Measurements from ENCODE around the gene ZC3H18.

ZC3H18 gene

DNA sequence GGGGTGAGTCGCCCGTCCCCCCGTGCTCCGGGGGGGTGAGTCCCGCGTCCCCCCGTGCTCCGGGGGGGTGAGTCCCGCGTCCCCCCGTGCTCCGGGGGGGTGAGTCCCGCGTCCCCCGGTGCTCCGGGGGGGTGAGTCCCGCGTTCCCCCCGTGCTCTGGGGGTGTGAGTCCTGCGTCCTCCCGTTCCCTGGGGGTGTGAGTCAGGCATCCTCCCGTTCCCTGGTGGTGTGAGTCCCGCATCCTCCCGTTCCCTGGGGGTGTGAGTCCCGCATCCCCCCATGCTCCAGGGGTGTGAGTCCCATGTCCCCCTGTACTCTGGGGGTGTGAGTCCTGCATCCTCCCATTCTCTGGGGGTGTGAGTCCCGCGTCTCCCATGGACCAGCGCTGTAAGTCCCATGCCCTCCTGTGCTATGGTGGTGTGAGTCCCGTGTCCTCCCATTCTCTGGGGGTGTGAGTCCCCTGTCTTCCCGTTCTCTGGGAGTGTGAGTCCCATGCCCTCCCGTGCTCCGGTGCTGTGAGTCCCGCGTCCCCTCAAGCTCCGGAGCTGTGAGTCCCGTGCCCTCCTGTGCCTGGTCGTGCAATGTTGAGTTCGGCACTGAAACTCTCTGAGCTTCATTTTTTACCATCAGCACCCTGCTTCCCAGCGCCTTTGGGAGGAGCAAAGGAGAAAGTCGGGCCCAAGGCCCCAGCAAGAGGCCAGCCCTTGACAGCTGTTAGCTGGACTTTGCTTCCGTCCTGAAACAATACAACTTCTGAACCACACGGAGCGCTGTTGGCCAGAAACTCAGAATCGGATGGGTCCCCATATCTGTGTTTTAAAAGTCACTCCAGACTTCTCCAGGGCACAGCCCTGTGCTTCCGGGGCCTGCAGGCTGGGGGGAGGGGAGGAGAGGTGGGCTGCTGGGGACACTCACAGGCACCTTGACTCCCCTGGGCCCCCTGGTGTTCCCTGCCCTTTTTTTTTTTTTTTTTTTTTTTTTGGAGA, 11.5 kb upstream of the ZC3H18 start:
- no peak overlapping the region for H3K4me3 ChIP-seq (replicated peaks; ENCODE audit: low read depth, low read length)
- TF ChIP-seq, protein P1, sequence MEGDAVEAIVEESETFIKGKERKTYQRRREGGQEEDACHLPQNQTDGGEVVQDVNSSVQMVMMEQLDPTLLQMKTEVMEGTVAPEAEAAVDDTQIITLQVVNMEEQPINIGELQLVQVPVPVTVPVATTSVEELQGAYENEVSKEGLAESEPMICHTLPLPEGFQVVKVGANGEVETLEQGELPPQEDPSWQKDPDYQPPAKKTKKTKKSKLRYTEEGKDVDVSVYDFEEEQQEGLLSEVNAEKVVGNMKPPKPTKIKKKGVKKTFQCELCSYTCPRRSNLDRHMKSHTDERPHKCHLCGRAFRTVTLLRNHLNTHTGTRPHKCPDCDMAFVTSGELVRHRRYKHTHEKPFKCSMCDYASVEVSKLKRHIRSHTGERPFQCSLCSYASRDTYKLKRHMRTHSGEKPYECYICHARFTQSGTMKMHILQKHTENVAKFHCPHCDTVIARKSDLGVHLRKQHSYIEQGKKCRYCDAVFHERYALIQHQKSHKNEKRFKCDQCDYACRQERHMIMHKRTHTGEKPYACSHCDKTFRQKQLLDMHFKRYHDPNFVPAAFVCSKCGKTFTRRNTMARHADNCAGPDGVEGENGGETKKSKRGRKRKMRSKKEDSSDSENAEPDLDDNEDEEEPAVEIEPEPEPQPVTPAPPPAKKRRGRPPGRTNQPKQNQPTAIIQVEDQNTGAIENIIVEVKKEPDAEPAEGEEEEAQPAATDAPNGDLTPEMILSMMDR (IDR thresholded peaks at IDR 0.05; ENCODE audit: low read depth, low read length, missing control alignments), result peak; percentile 42
- DNase-seq (ENCODE audit: extremely low read depth, low read depth), result no peak

DNA sequence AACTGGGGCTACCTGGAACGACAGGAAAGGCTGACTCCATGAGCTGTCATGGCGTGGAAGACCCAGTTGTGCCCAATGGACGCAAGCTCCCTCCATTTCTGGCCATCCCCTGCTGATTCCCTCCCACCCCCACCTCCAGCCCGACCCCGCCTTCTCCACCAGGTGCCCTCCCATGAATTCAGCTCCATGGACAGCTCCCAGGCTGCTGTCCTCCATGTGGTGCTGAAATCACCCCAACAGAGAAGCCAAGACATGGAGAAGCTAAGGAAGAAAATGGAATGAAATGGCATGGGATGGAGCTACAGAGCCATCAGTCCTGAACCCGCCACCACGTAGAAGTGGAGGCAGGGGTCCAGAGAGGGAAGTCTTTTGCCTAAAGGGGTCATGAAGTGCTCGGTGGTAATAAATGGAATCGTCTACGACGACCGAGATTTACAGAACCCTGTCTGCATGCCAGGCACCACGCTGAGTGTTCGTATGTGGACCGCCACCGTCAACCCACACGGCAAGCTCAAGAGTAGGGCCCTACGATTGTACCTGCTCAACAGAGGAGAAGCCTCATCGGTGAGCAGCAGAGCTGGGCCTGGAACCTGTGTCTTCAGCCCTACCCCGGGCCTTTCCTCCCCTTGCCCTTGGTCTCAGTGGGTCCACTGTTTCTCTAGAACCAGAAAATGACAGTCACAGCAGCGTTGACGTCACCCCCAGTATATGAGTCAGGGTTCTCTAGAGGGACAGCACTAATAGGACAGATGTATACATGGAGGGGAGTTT, 9.3 kb upstream of the ZC3H18 start:
- TF ChIP-seq, protein P1 (IDR thresholded peaks at IDR 0.05; ENCODE audit: low read depth, low read length, missing control alignments), result no peak
- H3K4me3 ChIP-seq (replicated peaks; ENCODE audit: low read depth, low read length), result no peak overlapping the region
- DNase-seq (ENCODE audit: extremely low read depth, low read depth), result no peak

DNA sequence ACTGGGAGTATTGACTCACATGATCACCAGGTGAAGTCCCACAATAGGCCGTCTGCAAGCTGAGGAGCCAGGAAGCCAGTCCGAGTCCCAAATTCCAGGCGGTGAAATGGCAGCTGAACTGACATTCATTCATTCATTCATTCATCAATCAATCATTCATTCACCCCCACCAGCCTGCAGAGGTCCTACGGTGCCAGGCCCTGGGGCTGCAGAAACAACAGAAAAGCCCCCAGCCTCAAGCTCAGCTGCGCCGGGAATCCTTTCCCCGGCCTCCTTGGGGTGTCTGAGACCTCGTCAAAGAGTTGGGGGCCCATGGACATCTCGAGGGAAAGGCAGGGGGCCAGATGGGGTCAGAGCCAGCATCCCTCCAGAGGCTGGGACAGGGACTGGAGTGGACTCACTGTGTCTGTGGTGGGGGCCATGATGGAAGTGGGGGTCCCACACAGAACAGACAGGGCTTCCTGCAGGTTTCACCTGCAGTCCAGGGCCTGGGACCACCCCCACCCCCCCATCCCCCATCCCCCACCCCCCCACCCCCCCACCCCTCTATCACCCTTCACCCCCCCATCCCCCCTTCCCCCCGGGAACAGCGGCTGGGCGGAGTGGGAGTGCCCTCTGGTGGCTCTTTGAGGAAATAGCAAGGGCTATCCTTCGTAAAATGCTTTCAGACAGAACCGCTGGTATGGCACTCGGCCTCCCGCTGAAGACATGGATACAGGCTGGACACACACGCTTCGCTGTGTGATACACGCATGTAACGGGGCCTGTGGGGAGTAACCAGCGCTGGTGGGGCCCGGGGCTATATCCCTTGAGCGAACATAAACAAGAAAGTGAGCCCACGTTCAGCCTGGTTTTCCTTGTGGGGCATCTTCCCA, 8.5 kb upstream of the ZC3H18 start:
- DNase-seq (ENCODE audit: extremely low read depth, low read depth), result no peak
- peak overlapping the region; percentile 28 for H3K4me3 ChIP-seq (replicated peaks; ENCODE audit: low read depth, low read length)
- TF ChIP-seq, protein P1 (IDR thresholded peaks at IDR 0.05; ENCODE audit: low read depth, low read length, missing control alignments), result peak; percentile 72

DNA sequence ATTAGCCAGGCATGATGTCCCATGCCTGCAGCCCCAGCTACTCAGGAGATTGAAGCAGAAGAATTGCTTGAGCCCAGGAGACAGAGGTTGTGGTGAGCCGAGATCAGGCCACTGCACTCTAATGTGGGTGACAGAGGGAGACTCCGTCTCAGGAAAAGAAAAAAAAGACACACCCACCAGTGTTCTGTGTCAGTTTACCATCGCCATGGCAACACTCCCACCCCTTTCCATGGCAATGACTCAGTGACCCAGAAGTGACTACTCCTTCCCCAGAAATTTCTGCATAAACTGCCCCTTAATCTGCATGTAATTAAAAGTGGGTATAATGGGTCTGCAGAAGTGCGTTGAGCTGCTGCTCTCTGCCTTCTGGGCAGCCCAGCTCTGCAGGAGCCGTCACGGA, 4.0 kb upstream of the ZC3H18 start:
- TF ChIP-seq, protein P1 (IDR thresholded peaks at IDR 0.05; ENCODE audit: low read depth, low read length, missing control alignments), result no peak
- DNase-seq (ENCODE audit: extremely low read depth, low read depth), result peak; percentile 31
- no peak overlapping the region for H3K4me3 ChIP-seq (replicated peaks; ENCODE audit: low read depth, low read length)

DNA sequence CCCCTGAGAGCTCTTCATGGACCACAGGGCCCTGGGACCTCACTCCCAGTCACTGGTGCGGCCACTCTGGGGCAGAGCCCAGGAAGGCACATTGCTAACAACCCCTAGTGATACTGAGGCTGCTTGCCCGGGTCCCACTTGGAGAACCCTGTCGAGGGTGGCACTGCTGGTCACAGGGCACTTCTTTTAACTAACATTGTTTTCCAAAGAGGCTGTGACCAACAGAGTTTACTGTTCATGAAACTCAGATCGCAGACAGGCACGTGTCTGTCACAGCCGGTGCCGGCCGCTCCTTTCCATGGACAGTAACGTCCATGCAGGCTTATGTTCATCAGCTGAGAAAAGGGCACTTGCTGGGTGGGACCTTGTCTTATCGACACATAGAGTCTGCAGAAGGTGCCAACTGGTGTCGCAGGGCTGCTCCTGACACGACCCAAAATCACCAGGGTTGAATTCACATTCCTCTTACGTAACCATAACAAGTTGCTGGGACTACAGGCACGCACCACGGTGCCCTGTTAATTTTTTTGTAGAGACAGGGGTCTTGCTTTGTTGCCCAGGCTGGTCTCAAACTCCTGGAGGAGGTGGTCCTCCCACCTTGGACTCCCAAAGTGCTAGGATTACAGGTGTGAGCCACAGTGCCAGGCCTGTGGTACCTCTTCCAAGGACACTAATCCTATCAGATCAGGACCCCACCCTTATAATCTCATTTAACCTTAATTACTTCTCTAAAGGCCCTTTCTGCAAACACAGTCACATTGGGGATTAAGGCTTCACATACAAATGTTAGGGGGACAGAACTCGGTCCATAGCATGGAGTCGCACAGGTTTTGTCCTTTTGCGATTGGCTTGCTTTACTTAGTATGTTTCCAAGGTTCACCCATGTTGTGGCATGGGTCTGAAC, 1.2 kb upstream of the ZC3H18 start:
- peak overlapping the region; percentile 90 for H3K4me3 ChIP-seq (replicated peaks; ENCODE audit: low read depth, low read length)
- TF ChIP-seq, protein P1 (IDR thresholded peaks at IDR 0.05; ENCODE audit: low read depth, low read length, missing control alignments), result no peak
- no peak for DNase-seq (ENCODE audit: extremely low read depth, low read depth)
